Measurements from ENCODE around the gene KHDC4. TPM values are rescaled to one million over a fixed set of nuclear protein-coding genes. Genes with fewer than 3 reads are reported as not detected.

The KHDC4 gene
- total RNA-seq, 2 donors from 2014 or later: 67.5 to 109 TPM

DNA sequence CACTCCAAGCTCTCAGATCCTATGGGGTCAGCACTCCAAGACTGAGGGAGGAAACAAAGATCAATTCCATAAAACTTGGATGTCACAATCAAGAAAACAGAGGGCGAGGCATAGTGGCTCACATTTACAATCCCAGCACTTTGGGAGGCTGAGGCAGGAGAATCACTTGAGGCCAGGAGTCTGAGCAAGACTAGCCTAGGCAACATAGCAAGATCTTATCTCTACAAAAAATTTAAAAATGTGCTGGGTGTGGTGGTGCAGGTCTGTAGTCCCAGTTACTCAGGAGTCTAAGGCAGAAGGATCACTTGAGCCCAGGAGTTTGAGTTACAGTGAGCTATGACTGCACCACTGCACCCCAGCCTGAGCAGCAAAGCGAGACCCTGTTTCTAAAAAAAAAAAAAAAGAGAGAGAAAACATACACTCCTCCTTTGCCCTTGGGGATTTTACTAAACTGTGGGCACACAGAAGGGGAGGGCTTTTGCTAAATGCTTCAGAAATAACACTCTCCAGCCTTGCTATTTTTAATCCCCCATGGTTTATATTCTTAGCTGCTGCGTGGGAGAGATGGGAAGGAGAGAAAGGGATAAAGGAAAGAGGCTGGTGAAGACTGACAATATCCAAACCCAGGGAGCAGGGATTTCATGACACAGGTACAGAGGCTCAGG, 26.0 kb upstream of the KHDC4 start:
- Mint-ChIP-seq H3K4me3 (no peak overlapping the region), H3K27ac (peak overlapping the region; percentile 72), H3K36me3 (ENCODE audit: low read depth) (peaks cover 92% of the 10 kb centered on the region), H3K9me3 (no peaks in the 10 kb centered on the region), H3K4me1 (peaks cover 4% of the 10 kb centered on the region), H3K27me3 (no peaks in the 10 kb centered on the region)
- ATAC-seq (replicated peaks): no peak

DNA sequence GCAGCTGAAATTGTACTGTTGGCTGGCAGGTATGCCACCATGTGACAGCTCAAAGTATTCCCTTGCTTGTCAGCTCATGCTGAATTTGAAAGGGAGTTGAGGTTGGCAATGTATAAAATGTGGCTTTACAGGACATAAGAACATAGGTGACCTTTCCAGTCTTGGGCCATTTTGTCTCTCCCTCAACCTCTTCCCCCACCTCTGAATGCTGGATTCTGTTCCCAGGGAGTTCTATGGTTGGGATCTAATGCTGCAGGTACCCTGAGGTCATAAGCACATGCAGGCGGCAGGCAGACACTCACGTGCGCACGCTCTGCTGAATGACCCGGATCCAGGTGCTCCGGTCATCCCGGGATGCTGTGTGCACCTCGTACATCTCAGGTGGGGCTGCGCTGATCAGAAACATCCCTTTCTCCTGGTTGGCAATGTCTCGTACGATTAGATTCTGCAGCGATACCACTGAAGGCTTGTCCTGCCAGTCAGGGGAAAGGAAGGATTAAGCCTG, 23.2 kb upstream of the KHDC4 start:
- H3K27ac Mint-ChIP-seq: peak overlapping the region; percentile 33
- H3K9me3 Mint-ChIP-seq: no peaks in the 10 kb centered on the region
- H3K36me3 Mint-ChIP-seq (ENCODE audit: low read depth): peaks cover 99% of the 10 kb centered on the region
- H3K4me1 Mint-ChIP-seq: peaks cover 4% of the 10 kb centered on the region
- no peaks in the 10 kb centered on the region for H3K27me3 Mint-ChIP-seq
- ATAC-seq (replicated peaks): no peak
- no peak overlapping the region for H3K4me3 Mint-ChIP-seq

DNA sequence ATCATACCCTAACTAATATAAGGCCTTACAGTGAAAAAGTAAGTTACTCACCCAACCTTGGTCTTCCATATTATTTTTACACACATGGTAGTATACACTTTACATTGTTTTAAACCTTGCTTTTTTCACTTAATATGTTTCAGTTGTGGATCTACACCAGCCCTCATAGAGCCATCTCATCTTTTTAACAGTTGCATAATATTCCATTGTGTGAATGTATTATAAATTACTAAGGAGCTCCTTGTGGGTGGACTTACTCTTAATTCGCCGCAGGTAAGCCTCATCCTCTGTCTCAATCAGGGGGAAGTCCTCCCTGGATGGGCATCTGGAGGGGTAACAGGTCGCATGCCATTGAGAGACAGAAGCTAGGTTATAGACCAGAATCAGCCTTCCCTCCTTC, 20.4 kb upstream of the KHDC4 start:
- Mint-ChIP-seq H3K36me3 (ENCODE audit: low read depth) (peaks cover 99% of the 10 kb centered on the region), H3K4me1 (no peaks in the 10 kb centered on the region), H3K27ac (peak overlapping the region; percentile 54), H3K9me3 (no peaks in the 10 kb centered on the region), H3K4me3 (no peak overlapping the region), H3K27me3 (no peaks in the 10 kb centered on the region)
- no peak for ATAC-seq (replicated peaks)

DNA sequence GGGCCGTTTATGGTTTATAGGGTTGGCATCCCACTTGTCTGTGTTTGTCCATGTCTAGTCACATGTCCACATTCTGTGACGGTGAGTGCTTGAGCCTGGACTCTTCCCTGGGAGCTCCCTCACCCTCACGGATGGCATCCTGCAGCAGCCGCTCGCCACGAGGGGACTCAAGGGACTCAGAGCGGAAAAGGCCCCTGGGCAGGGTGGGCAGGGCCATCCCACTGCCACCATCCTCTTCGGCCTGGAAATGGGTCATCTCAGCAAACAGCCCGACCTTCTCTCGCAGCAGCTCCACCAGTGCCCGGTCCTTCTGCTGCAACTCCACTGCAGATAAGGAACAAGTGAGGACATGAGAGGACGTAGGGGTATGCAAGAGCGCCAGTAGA, 18.3 kb upstream of the KHDC4 start:
- no peak overlapping the region for H3K27ac Mint-ChIP-seq
- ATAC-seq (replicated peaks): no peak
- H3K36me3 Mint-ChIP-seq (ENCODE audit: low read depth): peaks cover 99% of the 10 kb centered on the region
- no peaks in the 10 kb centered on the region for H3K4me1 Mint-ChIP-seq
- H3K9me3 Mint-ChIP-seq: no peaks in the 10 kb centered on the region
- no peak overlapping the region for H3K4me3 Mint-ChIP-seq
- H3K27me3 Mint-ChIP-seq: no peaks in the 10 kb centered on the region

DNA sequence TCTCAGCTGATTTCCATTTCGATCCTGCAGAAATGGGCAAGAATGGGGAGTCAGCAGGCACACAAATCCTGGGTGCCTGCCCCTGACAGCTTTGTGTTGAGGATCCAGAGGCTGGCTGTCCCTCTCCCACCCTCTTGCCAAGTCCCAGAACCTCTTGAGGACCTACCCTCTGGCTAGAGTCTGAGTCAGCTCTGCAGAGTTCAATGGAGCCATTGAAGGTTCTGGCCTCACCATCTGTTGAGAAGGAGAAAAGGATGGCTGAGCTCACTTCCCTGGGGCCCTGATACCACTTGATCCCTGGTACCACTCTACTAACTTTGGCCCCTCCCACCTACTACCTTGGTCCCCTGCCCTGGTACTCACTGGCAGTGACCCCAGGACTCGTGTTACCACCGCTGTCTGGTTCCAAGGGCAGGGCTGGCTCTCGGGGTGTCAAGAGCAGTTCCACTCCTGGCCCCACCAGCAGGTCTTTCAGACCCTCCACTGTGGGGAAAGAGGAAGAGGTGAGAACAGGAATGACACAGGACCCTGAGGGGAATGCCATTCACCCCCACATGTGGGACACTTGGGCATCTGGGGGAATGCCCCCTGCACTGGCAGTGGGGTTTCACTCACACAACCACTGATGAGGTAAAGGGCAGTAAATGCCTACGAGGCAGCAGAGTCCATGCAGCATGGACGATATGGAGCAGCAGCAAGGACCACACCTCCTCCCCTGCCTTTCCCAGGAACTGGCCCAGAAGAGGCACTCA, 17.7 kb upstream of the KHDC4 start:
- Mint-ChIP-seq H3K27ac (peak overlapping the region; percentile 22), H3K4me1 (peaks cover 3% of the 10 kb centered on the region)

DNA sequence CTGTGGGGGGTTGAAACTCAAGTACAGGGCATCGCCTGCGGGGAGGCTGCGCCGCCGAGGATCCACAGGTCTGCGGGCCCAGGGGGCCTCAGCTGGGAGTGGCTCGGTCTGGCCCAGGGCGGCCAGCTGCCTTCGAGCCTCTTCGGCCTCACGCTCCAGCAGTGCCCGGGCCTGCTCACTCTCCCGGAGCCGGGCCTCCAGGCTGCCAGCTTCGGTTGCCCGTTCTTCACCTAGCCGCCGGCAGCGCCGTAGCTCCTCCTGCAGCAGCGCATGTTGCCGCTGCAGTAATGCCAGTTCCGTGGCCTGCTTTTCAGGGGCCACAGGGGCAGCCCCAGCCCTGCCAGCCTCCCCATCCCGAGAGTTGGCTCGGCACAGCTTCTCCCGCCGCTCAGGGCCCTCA, 16.6 kb upstream of the KHDC4 start:
- no peaks in the 10 kb centered on the region for H3K27me3 Mint-ChIP-seq
- no peak for ATAC-seq (replicated peaks)
- peaks cover 13% of the 10 kb centered on the region for H3K4me1 Mint-ChIP-seq
- no peaks in the 10 kb centered on the region for H3K9me3 Mint-ChIP-seq
- H3K36me3 Mint-ChIP-seq (ENCODE audit: low read depth): peaks cover 99% of the 10 kb centered on the region
- no peak overlapping the region for H3K4me3 Mint-ChIP-seq
- H3K27ac Mint-ChIP-seq: no peak overlapping the region

More for the DNA sequence above, 17.7 kb upstream of the KHDC4 start:
- Mint-ChIP-seq H3K4me3 (no peak overlapping the region), H3K27me3 (no peaks in the 10 kb centered on the region), H3K36me3 (ENCODE audit: low read depth) (peaks cover 99% of the 10 kb centered on the region), H3K9me3 (no peaks in the 10 kb centered on the region)
- ATAC-seq (replicated peaks): no peak

DNA sequence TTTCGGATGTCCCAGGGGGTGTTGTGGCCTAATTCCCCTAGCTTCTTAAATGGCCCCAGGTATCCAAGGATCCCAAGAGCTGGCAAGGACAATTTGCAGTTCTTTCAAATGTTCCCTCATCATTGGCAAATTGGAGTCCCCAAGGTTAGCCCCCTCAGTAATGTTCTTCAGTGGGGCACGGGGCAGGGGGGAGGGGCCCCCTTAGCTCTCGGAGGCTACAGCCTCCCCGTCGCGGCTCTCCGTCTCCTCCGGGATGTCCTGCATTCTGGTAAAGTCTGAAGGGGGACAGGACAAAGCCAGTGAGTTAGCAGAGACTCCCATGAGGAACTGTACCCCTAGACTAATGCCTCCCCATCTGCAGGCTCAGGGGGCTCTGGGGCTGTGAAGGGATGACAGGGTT, 13.5 kb upstream of the KHDC4 start:
- peaks cover 18% of the 10 kb centered on the region for H3K4me1 Mint-ChIP-seq

DNA sequence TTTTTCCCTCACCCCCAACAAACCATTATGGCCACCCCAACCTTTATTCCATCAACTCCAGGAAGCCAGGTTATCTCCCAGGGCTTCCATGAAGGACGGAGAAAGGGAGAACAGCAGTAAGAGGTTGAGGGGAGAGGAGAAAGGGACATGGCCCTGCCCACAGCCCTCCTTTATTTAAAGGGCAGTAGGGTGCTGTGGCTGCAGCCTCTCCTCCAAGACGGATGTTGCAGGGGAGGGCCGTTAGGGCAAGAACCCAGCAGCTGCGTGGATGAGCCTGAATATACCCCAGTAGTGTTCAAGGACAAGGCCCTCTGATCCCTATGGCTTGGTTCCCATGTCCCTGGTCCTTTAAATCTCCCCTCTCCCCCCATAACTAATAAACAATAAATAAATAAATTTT, 13.1 kb upstream of the KHDC4 start:
- Mint-ChIP-seq H3K4me1 (peaks cover 18% of the 10 kb centered on the region), H3K27me3 (no peaks in the 10 kb centered on the region), H3K4me3 (peak overlapping the region; percentile 69), H3K9me3 (no peaks in the 10 kb centered on the region), H3K36me3 (ENCODE audit: low read depth) (peaks cover 71% of the 10 kb centered on the region), H3K27ac (peak overlapping the region; percentile 86)
- no peak for ATAC-seq (replicated peaks)

More for the DNA sequence above, 13.5 kb upstream of the KHDC4 start:
- no peaks in the 10 kb centered on the region for H3K9me3 Mint-ChIP-seq
- peaks cover 75% of the 10 kb centered on the region for H3K36me3 Mint-ChIP-seq (ENCODE audit: low read depth)
- H3K4me3 Mint-ChIP-seq: no peak overlapping the region
- H3K27me3 Mint-ChIP-seq: no peaks in the 10 kb centered on the region
- no peak for ATAC-seq (replicated peaks)
- peak overlapping the region; percentile 12 for H3K27ac Mint-ChIP-seq

DNA sequence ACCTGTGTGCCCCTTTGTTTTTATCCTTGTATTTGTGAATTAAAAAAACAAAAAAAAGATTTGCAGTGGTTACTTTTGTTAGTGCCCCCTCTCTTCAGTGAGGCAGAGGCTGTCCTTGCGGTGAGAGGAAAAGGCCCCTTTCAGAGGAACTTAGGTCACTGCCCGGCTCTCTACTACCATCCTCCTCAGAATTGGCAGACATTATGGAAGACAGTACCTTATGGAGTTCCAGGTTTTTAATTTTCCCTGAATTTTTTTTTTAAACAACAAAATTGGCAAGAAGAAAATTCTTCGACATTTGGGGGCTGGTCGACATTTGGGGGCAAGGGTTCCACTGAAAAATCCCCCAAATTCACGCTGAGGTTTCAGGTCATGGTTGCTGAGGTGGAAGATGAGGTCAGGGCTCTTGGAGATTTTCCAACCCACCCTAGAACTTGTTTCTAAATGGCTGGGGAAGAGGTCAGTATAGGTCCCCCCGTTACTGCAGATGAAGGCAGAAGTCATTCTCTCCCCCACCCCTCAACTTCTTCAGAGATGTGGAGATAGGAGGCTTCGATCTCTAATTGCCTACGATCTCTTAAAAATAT, 12.5 kb upstream of the KHDC4 start:
- Mint-ChIP-seq H3K36me3 (ENCODE audit: low read depth) (peaks cover 65% of the 10 kb centered on the region), H3K4me3 (peak overlapping the region; percentile 69), H3K9me3 (no peaks in the 10 kb centered on the region), H3K27me3 (no peaks in the 10 kb centered on the region), H3K27ac (peak overlapping the region; percentile 86), H3K4me1 (peaks cover 19% of the 10 kb centered on the region)
- peak; percentile 22 for ATAC-seq (replicated peaks)

DNA sequence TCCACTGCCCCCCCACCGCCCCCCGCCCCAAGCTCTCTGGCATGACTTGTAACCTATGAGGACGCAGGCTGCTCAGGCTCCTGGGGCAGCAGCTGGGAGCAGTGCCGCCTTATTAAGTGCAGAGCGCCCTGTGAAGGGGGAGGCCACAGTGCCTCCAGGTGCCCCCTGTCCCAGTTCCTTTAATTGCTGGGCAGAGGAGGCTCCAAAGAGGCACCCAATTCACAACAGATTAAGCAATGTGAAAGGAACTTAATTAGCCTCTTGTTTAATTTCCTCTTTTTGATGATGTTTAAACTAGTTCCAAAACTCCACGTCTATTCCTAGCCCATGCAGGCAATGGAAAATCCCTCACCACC, 10.2 kb upstream of the KHDC4 start:
- Mint-ChIP-seq H3K36me3 (ENCODE audit: low read depth) (peaks cover 42% of the 10 kb centered on the region), H3K4me3 (peak overlapping the region; percentile 40)

DNA sequence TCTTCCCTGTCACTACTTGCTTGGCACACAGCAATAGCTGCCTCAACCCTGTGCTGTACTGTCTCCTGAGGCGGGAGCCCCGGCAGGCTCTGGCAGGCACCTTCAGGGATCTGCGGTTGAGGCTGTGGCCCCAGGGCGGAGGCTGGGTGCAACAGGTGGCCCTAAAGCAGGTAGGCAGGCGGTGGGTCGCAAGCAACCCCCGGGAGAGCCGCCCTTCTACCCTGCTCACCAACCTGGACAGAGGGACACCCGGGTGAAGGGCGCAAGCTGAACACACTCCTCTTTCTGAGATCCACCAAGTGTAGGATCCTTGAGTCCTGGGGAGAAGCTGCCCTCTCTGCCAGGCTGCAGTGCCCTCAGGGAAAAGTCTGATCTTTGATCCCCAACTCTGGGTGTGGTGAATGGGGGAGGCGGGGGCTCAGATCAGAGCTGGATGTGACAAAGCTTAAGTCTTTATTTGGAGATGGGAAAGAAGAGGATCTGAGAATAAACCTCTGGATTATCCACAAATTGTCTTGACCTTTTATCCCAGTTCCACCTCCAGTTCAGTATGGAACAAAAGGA, 8.4 kb upstream of the KHDC4 start:
- Mint-ChIP-seq H3K4me3 (peak overlapping the region; percentile 27), H3K9me3 (no peaks in the 10 kb centered on the region), H3K36me3 (ENCODE audit: low read depth) (peaks cover 25% of the 10 kb centered on the region), H3K27ac (peak overlapping the region; percentile 89), H3K4me1 (peaks cover 44% of the 10 kb centered on the region), H3K27me3 (no peaks in the 10 kb centered on the region)
- no peak for ATAC-seq (replicated peaks)

More for the DNA sequence above, 10.2 kb upstream of the KHDC4 start:
- no peaks in the 10 kb centered on the region for H3K9me3 Mint-ChIP-seq
- H3K4me1 Mint-ChIP-seq: peaks cover 38% of the 10 kb centered on the region
- H3K27ac Mint-ChIP-seq: peak overlapping the region; percentile 86
- no peak for ATAC-seq (replicated peaks)
- no peaks in the 10 kb centered on the region for H3K27me3 Mint-ChIP-seq

DNA sequence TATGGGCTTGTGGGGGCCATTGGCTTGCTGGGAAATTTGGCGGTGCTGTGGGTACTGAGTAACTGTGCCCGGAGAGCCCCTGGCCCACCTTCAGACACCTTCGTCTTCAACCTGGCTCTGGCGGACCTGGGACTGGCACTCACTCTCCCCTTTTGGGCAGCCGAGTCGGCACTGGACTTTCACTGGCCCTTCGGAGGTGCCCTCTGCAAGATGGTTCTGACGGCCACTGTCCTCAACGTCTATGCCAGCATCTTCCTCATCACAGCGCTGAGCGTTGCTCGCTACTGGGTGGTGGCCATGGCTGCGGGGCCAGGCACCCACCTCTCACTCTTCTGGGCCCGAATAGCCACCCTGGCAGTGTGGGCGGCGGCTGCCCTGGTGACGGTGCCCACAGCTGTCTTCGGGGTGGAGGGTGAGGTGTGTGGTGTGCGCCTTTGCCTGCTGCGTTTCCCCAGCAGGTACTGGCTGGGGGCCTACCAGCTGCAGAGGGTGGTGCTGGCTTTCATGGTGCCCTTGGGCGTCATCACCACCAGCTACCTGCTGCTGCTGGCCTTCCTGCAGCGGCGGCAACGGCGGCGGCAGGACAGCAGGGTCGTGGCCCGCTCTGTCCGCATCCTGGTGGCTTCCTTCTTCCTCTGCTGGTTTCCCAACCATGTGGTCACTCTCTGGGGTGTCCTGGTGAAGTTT, 7.8 kb upstream of the KHDC4 start:
- H3K4me1 Mint-ChIP-seq: peaks cover 41% of the 10 kb centered on the region
- peaks cover 18% of the 10 kb centered on the region for H3K36me3 Mint-ChIP-seq (ENCODE audit: low read depth)
- ATAC-seq (replicated peaks): no peak
- H3K4me3 Mint-ChIP-seq: peak overlapping the region; percentile 27
- H3K9me3 Mint-ChIP-seq: no peaks in the 10 kb centered on the region
- H3K27me3 Mint-ChIP-seq: no peaks in the 10 kb centered on the region
- peak overlapping the region; percentile 83 for H3K27ac Mint-ChIP-seq

DNA sequence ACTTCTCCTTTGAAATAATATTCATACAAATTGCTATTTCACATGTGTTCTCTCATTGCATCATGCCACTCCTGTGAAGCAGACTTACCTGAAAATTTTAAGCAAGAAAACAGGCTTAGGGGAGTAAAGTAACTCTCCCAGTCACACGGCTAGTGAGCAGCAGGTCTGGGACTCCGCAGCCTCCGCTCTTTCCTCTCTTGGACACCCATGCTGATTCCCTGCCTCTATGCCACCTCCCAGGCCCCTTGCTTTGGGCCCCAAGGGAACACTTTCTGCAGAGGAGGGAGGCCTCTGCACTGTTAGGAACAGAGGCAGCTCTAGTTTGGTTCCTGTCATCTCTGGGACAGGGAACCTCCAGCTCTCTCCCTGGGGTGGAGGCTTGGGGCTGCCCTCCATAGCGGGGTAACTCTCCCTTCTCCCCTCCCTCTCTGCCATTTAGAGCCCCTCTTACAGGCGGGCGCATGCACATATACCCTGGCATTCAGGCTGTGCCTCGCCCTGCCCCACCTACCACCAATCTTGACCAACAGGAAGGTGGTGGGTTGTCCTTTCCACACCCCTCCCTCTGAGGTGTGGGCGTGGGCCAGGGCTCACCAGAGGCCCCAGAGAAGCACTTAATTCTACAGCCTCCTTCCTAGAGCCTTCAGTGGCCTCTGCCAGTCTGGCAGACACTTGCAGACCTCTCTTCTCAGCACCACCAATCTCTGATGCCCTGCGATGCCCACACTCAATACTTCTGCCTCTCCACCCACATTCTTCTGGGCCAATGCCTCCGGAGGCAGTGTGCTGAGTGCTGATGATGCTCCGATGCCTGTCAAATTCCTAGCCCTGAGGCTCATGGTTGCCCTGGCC, 7.0 kb upstream of the KHDC4 start, which contains the start of gene RXFP4:
Gene RXFP4, plus strand, starts transcription at position 646 of the 852 bp plus-strand sequence. Its CDS starts 72 bp downstream, at position 718.
- Mint-ChIP-seq H3K27ac (peak within 1 kb of the TSS; percentile 83), H3K27me3 (no peaks in the 10 kb centered on the region), H3K9me3 (no peaks in the 10 kb centered on the region), H3K4me1 (peaks cover 34% of the 10 kb centered on the region), H3K4me3 (peak within 1 kb of the TSS; percentile 27), H3K36me3 (ENCODE audit: low read depth) (peaks cover 10% of the 10 kb centered on the region)
- ATAC-seq (replicated peaks): no peak

Measured in activated T-helper 17 cell treated with anti-CD3 and anti-CD28 coated beads, Interleukin-2, amount 50 U/mL, for 72 hours (primary cell).